Measurements from ENCODE around the gene SCN5A.

SCN5A gene

GRCh38 chr3:38595393-38595792 lies 54.1 kb downstream of the SCN5A start:
- H3K27ac Mint-ChIP-seq = no peak overlapping the region
- H3K4me3 Mint-ChIP-seq = no peak overlapping the region
- H3K27me3 Mint-ChIP-seq = peaks cover 16 to 29% of the 10 kb centered on the region in 2 donors
- DNase-seq (no peak), ATAC-seq (replicated peaks) (no peak)
- H3K9me3 Mint-ChIP-seq = no peaks in the 10 kb centered on the region
- H3K4me1 Mint-ChIP-seq = no peaks in the 10 kb centered on the region
- no peaks in the 10 kb centered on the region for H3K36me3 Mint-ChIP-seq

- no peaks in the 10 kb centered on the region for H3K36me3 Mint-ChIP-seq
- H3K27ac Mint-ChIP-seq = no peak overlapping the region
- no peaks in the 10 kb centered on the region for H3K4me1 Mint-ChIP-seq
- H3K27me3 Mint-ChIP-seq = peaks cover 7% of the 10 kb centered on the region in 2 donors
- H3K9me3 Mint-ChIP-seq = no peaks in the 10 kb centered on the region
- H3K4me3 Mint-ChIP-seq = no peak overlapping the region
- no peak for ATAC-seq (replicated peaks)
- no peak for DNase-seq
Observed at GRCh38 chr3:38590521-38590920, 59.0 kb downstream of the SCN5A start.

- Mint-ChIP-seq H3K27me3 (peaks cover 7% of the 10 kb centered on the region in 2 donors), H3K36me3 (no peaks in the 10 kb centered on the region), H3K4me1 (no peaks in the 10 kb centered on the region), H3K9me3 (no peaks in the 10 kb centered on the region), H3K27ac (no peak overlapping the region), H3K4me3 (no peak overlapping the region)
- peak in 1 of 2 donors; percentile 10 for ATAC-seq (replicated peaks)
- no peak for DNase-seq
Observed at GRCh38 chr3:38588995-38589937, 60.2 kb downstream of the SCN5A start.

- Mint-ChIP-seq H3K4me3 (no peak overlapping the region), H3K36me3 (no peaks in the 10 kb centered on the region), H3K27ac (no peak overlapping the region), H3K27me3 (peaks cover 7% of the 10 kb centered on the region in 2 donors), H3K4me1 (no peaks in the 10 kb centered on the region), H3K9me3 (no peaks in the 10 kb centered on the region)
- ATAC-seq (replicated peaks) = no peak
- no peak for DNase-seq
Observed at GRCh38 chr3:38588371-38588971, 61.0 kb downstream of the SCN5A start.

GRCh38 chr3:38587548-38588131 lies 61.8 kb downstream of the SCN5A start:
- DNase-seq = no peak

GRCh38 chr3:38586546-38587520 lies 62.7 kb downstream of the SCN5A start:
- Mint-ChIP-seq H3K27ac (no peak overlapping the region), H3K36me3 (no peaks in the 10 kb centered on the region), H3K27me3 (peaks cover 7% of the 10 kb centered on the region in 2 donors), H3K9me3 (no peaks in the 10 kb centered on the region), H3K4me1 (no peaks in the 10 kb centered on the region), H3K4me3 (no peak overlapping the region)
- no peak for ATAC-seq (replicated peaks)
- no peak for DNase-seq

More at GRCh38 chr3:38587548-38588131, 61.8 kb downstream of the SCN5A start:
- H3K4me1 Mint-ChIP-seq = no peaks in the 10 kb centered on the region
- H3K36me3 Mint-ChIP-seq = no peaks in the 10 kb centered on the region
- H3K9me3 Mint-ChIP-seq = no peaks in the 10 kb centered on the region
- no peak overlapping the region for H3K4me3 Mint-ChIP-seq
- H3K27me3 Mint-ChIP-seq = peaks cover 7% of the 10 kb centered on the region in 2 donors
- H3K27ac Mint-ChIP-seq = no peak overlapping the region
- no peak for ATAC-seq (replicated peaks)

- Mint-ChIP-seq H3K27ac (no peak overlapping the region), H3K36me3 (no peaks in the 10 kb centered on the region), H3K4me1 (no peaks in the 10 kb centered on the region), H3K27me3 (peaks cover 7% of the 10 kb centered on the region in 2 donors), H3K4me3 (no peak overlapping the region), H3K9me3 (no peaks in the 10 kb centered on the region)
- ATAC-seq (replicated peaks) (no peak), DNase-seq (no peak)
Observed at GRCh38 chr3:38585791-38586420, 63.6 kb downstream of the SCN5A start.

- peaks cover 6 to 7% of the 10 kb centered on the region in 2 donors for H3K4me1 Mint-ChIP-seq
- H3K9me3 Mint-ChIP-seq = no peaks in the 10 kb centered on the region
- DNase-seq (no peak), ATAC-seq (replicated peaks) (no peak)
- no peaks in the 10 kb centered on the region for H3K36me3 Mint-ChIP-seq
- peaks cover 0 to 3% of the 10 kb centered on the region in 2 donors for H3K27me3 Mint-ChIP-seq
- no peak overlapping the region for H3K4me3 Mint-ChIP-seq
- no peak overlapping the region for H3K27ac Mint-ChIP-seq
Observed at GRCh38 chr3:38583688-38584087, 65.8 kb downstream of the SCN5A start.

- Mint-ChIP-seq H3K4me1 (peaks cover 6 to 7% of the 10 kb centered on the region in 2 donors), H3K27me3 (no peaks in the 10 kb centered on the region), H3K4me3 (no peak overlapping the region), H3K9me3 (no peaks in the 10 kb centered on the region), H3K27ac (no peak overlapping the region), H3K36me3 (no peaks in the 10 kb centered on the region)
- no peak for DNase-seq
- no peak for ATAC-seq (replicated peaks)
Observed at GRCh38 chr3:38582941-38583645, 66.4 kb downstream of the SCN5A start.

- Mint-ChIP-seq H3K4me3 (no peak overlapping the region), H3K27me3 (no peaks in the 10 kb centered on the region), H3K27ac (no peak overlapping the region), H3K36me3 (no peaks in the 10 kb centered on the region), H3K9me3 (no peaks in the 10 kb centered on the region), H3K4me1 (peaks cover 6 to 7% of the 10 kb centered on the region in 2 donors)
- DNase-seq = no peak
- no peak for ATAC-seq (replicated peaks)
Observed at GRCh38 chr3:38582316-38582715, 67.2 kb downstream of the SCN5A start.

GRCh38 chr3:38581774-38582173 lies 67.7 kb downstream of the SCN5A start:
- ATAC-seq (replicated peaks) = no peak

GRCh38 chr3:38580450-38581382 lies 68.8 kb downstream of the SCN5A start:
- no peaks in the 10 kb centered on the region for H3K9me3 Mint-ChIP-seq
- peaks cover 0 to 3% of the 10 kb centered on the region in 2 donors for H3K27me3 Mint-ChIP-seq
- H3K4me3 Mint-ChIP-seq = no peak overlapping the region
- H3K36me3 Mint-ChIP-seq = no peaks in the 10 kb centered on the region
- DNase-seq (no peak), ATAC-seq (replicated peaks) (no peak)
- peaks cover 6 to 7% of the 10 kb centered on the region in 2 donors for H3K4me1 Mint-ChIP-seq
- H3K27ac Mint-ChIP-seq = no peak overlapping the region

More at GRCh38 chr3:38581774-38582173, 67.7 kb downstream of the SCN5A start:
- no peaks in the 10 kb centered on the region for H3K36me3 Mint-ChIP-seq
- no peak overlapping the region for H3K4me3 Mint-ChIP-seq
- no peak for DNase-seq
- H3K9me3 Mint-ChIP-seq = no peaks in the 10 kb centered on the region
- H3K27me3 Mint-ChIP-seq = no peaks in the 10 kb centered on the region
- peaks cover 6 to 7% of the 10 kb centered on the region in 2 donors for H3K4me1 Mint-ChIP-seq
- H3K27ac Mint-ChIP-seq = no peak overlapping the region

All from stimulated activated naive B cell treated with anti-CD40 and anti-IgM and Interleukin-4, amounts not matched to agents 10 μg/mL and 1 μg/mL and 100 μg/mL, for 72 hours (primary cell).